Measurements from ENCODE around the gene SSTR5. TPM values are rescaled to one million over a fixed set of nuclear protein-coding genes. Genes with fewer than 3 reads are reported as not detected.
A peak's percentile ranks its signal among the peaks of the same experiment; 100 is the strongest.

SSTR5 gene
- total RNA-seq, 4 donors from 2014 or later = not detected

- Histone ChIP-seq H3K9me3 (no peaks in the 10 kb centered on the region), H3K4me3 (no peak overlapping the region), H3K4me1 (no peaks in the 10 kb centered on the region), H3K27ac (no peak overlapping the region), H3K36me3 (no peaks in the 10 kb centered on the region), H3K27me3 (peaks cover 75% of the 10 kb centered on the region)
- ATAC-seq = no peak
- TF ChIP-seq POLR2AphosphoS5 (IDR thresholded peaks at IDR 0.05) = no peak
- no peak for TF ChIP-seq EP300 (IDR thresholded peaks at IDR 0.05)
- TF ChIP-seq POLR2A (IDR thresholded peaks at IDR 0.05) = no peak
- no peak for TF ChIP-seq CTCF (IDR thresholded peaks at IDR 0.05)
- 84 to 93% methylated on average over 5 to 13 of the region's 22 CpGs for WGBS, 2 donors (ENCODE audit: low coverage in 1 of 2)
These were observed 45.1 kb upstream of the SSTR5 start for GRCh38 chr16:1027501-1027815.

GRCh38 chr16:1028056-1028455 is 44.5 kb upstream of the SSTR5 start:
- WGBS, 2 donors (ENCODE audit: low coverage in 1 of 2) = 52% methylated on average over 7 of the region's 15 CpGs; no CpG with 5 or more reads in 1 of the 2 donors
- H3K27ac ChIP-seq = no peak overlapping the region
- no peak overlapping the region for H3K4me3 ChIP-seq
- peaks cover 69% of the 10 kb centered on the region for H3K27me3 ChIP-seq
- H3K4me1 ChIP-seq = no peaks in the 10 kb centered on the region
- H3K36me3 ChIP-seq = no peaks in the 10 kb centered on the region
- TF ChIP-seq EP300 (IDR thresholded peaks at IDR 0.05) = no peak
- TF ChIP-seq CTCF (IDR thresholded peaks at IDR 0.05) = no peak
- TF ChIP-seq POLR2A (IDR thresholded peaks at IDR 0.05) = no peak
- no peak for TF ChIP-seq POLR2AphosphoS5 (IDR thresholded peaks at IDR 0.05)
- no peak for ATAC-seq
- H3K9me3 ChIP-seq = no peaks in the 10 kb centered on the region

GRCh38 chr16:1028524-1029258 is 43.9 kb upstream of the SSTR5 start:
- no peak for TF ChIP-seq CTCF (IDR thresholded peaks at IDR 0.05)
- TF ChIP-seq POLR2AphosphoS5 (IDR thresholded peaks at IDR 0.05) = no peak
- TF ChIP-seq POLR2A (IDR thresholded peaks at IDR 0.05) = no peak
- TF ChIP-seq EP300 (IDR thresholded peaks at IDR 0.05) = no peak
- Histone ChIP-seq H3K36me3 (no peaks in the 10 kb centered on the region), H3K4me3 (no peak overlapping the region), H3K4me1 (no peaks in the 10 kb centered on the region), H3K27me3 (peaks cover 63% of the 10 kb centered on the region), H3K27ac (no peak overlapping the region), H3K9me3 (no peaks in the 10 kb centered on the region)
- no CpG with 5 or more reads among the region's 39 CpGs for WGBS, 2 donors (ENCODE audit: low coverage in 1 of 2)
- no peak for ATAC-seq

- Histone ChIP-seq H3K36me3 (no peaks in the 10 kb centered on the region), H3K9me3 (no peaks in the 10 kb centered on the region), H3K4me1 (no peaks in the 10 kb centered on the region), H3K27me3 (peaks cover 58% of the 10 kb centered on the region), H3K4me3 (no peak overlapping the region), H3K27ac (no peak overlapping the region)
- TF ChIP-seq EP300 (IDR thresholded peaks at IDR 0.05) = no peak
- no peak for TF ChIP-seq POLR2A (IDR thresholded peaks at IDR 0.05)
- no peak for TF ChIP-seq POLR2AphosphoS5 (IDR thresholded peaks at IDR 0.05)
- no peak for TF ChIP-seq CTCF (IDR thresholded peaks at IDR 0.05)
- ATAC-seq = no peak
- 80% methylated on average over 1 of the region's 14 CpGs; no CpG with 5 or more reads in 1 of the 2 donors for WGBS, 2 donors (ENCODE audit: low coverage in 1 of 2)
These were observed 43.3 kb upstream of the SSTR5 start for GRCh38 chr16:1029259-1029545.

GRCh38 chr16:1030473-1030901 is 42.1 kb upstream of the SSTR5 start:
- WGBS, 2 donors (ENCODE audit: low coverage in 1 of 2) = no CpG with 5 or more reads among the region's 26 CpGs
- H3K4me1 ChIP-seq = no peaks in the 10 kb centered on the region
- TF ChIP-seq POLR2A (IDR thresholded peaks at IDR 0.05) = no peak
- no peak for TF ChIP-seq POLR2AphosphoS5 (IDR thresholded peaks at IDR 0.05)
- no peak for TF ChIP-seq EP300 (IDR thresholded peaks at IDR 0.05)
- TF ChIP-seq CTCF (IDR thresholded peaks at IDR 0.05) = no peak

More at GRCh38 chr16:1030473-1030901, 42.1 kb upstream of the SSTR5 start:
- no peaks in the 10 kb centered on the region for H3K36me3 ChIP-seq
- H3K27ac ChIP-seq = no peak overlapping the region
- ATAC-seq = peak; percentile 41
- H3K9me3 ChIP-seq = no peaks in the 10 kb centered on the region
- H3K27me3 ChIP-seq = peaks cover 54% of the 10 kb centered on the region
- H3K4me3 ChIP-seq = no peak overlapping the region

Measured in gastroesophageal sphincter (tissue), 4 donors.